ENCODE measurements around the gene RBM8A.

DNA sequence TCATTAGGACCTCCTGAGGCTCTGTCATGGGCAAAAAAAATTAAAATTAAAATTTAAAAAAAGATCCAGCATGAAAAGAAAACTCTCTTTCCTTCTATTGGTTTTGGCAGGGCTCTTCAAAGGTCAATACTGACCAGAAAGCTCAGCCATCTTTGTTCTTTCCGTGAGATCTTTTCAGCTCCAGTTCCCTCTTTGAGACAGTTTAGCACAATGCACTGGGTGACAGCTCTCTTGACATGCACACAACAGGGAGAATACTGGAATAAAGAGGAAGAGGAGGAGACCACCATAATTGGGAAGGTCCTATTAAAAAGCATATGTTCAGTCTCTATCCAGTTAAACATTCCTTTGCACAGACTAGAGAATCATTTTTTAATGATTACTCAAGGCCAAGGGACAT is 24.2 kb upstream of the RBM8A start:
- TF ChIP-seq, protein P1, sequence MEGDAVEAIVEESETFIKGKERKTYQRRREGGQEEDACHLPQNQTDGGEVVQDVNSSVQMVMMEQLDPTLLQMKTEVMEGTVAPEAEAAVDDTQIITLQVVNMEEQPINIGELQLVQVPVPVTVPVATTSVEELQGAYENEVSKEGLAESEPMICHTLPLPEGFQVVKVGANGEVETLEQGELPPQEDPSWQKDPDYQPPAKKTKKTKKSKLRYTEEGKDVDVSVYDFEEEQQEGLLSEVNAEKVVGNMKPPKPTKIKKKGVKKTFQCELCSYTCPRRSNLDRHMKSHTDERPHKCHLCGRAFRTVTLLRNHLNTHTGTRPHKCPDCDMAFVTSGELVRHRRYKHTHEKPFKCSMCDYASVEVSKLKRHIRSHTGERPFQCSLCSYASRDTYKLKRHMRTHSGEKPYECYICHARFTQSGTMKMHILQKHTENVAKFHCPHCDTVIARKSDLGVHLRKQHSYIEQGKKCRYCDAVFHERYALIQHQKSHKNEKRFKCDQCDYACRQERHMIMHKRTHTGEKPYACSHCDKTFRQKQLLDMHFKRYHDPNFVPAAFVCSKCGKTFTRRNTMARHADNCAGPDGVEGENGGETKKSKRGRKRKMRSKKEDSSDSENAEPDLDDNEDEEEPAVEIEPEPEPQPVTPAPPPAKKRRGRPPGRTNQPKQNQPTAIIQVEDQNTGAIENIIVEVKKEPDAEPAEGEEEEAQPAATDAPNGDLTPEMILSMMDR (IDR thresholded peaks at IDR 0.05): no peak
- no peak for TF ChIP-seq POLR2A (IDR thresholded peaks at IDR 0.05)

Data from uterus (tissue), 2 donors.